C4-2B (cell line): ENCODE measurements around the gene KLHDC8A.

Experiments
- H3K27ac ChIP-seq: fragments of 450-650 bp; 2 replicates; pipeline ENCODE4 v1.5.1; 2017
- CTCF ChIP-seq: fragments of 450-650 bp; conservative IDR thresholded peaks from 2 replicates; pipeline ENCODE4 v1.5.1; 2017; ENCODE audit warnings: mild to moderate bottlenecking
- ZFX ChIP-seq: fragments of 450-650 bp; IDR thresholded peaks from 2 replicates; pipeline ENCODE4 v1.6.1; 2017

The KLHDC8A gene

GRCh38 chr1:205342986-205343385 is 13.7 kb downstream of the KLHDC8A start:
- no peak overlapping the region for H3K27ac ChIP-seq
- no peak for TF ChIP-seq CTCF
- TF ChIP-seq ZFX = no peak

DNA sequence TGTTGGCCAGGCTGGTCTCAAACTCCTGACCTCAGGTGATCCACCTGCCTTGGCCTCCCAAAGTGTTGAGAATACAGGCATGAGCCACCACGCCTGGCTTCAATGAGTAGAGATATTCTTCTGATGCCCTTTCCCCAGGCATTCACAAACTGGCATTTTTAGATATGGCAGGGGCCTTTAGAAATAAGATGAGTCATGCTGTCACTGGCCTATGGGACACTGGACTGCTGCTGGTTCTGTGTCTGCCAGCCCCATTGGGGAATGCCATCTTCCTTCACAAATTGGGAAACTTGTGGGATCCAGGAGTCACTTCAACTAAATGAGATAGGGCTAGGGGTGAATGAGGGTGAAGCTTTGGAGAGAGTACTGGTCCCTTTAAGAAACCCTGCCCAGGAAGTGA is 16.0 kb downstream of the KLHDC8A start:
- no peak overlapping the region for H3K27ac ChIP-seq
- no peak for TF ChIP-seq ZFX
- no peak for TF ChIP-seq CTCF

DNA sequence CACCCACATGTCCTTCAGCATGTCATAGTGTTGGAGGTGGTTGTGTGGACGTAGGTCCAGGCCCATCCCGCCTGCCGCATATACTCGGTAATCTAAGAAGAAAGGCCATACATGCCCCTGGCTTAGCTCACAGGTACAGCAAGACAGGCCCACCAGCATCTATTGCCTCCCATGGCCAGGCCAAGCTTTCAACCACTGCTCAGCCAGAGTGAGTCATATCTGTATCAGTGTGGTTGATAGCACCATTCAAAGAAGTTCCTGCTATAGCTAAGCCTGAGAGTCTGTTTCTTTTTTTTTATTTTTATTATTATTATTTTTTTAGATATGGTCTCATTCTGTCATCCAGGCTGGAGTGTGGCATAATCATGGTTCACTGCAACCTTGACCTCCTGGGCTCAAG is 17.0 kb downstream of the KLHDC8A start:
- no peak overlapping the region for H3K27ac ChIP-seq
- TF ChIP-seq CTCF (no peak), ZFX (no peak)

- H3K27ac ChIP-seq = no peak overlapping the region
- no peak for TF ChIP-seq CTCF
- TF ChIP-seq ZFX = no peak
Measured at GRCh38 chr1:205339197-205339702, 17.5 kb downstream of the KLHDC8A start.

- H3K27ac ChIP-seq = no peak overlapping the region
- no peak for TF ChIP-seq ZFX
- no peak for TF ChIP-seq CTCF
Measured at GRCh38 chr1:205338011-205338410, 18.7 kb downstream of the KLHDC8A start.

DNA sequence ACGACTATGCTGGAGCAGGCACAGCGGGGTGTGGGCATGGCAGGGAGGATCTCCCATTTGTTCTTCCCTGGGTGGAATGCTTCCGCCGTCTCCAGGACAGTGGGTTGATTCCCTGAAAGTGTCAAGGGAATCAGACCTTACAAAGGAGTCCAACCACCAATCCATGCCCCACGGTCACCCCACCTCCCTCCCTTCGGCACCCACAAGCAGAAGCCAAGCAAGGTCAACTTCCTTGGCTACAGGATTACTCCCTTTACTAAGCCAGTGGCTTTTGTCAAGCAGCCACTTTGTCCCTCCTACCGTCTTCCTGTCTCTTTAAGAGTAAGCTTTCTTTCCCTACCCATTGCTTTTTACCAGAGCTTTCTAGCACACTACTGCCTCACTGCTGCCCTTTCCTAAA is 19.2 kb downstream of the KLHDC8A start:
- no peak overlapping the region for H3K27ac ChIP-seq
- TF ChIP-seq CTCF (no peak), ZFX (no peak)

DNA sequence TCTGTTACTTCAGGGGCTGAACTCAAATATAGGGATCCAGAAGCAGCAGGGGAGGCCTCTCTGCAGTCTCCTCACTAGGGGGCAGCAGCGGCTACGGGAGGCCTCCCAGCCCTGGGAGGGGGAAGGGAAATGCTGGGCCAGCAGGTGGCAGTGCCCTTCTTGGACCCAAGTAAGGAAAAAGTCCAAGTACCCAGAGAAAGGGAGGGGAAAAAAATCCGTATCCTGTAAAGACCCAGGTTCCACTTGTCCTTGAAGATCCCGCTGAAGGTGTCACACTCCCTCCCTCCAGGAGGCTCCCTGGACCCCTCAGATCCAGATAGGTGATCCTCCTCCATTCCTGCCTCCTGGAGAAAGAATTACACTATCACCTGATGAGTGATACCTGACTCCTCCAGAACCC is 21.0 kb downstream of the KLHDC8A start:
- H3K27ac ChIP-seq = no peak overlapping the region
- TF ChIP-seq ZFX = no peak
- peak; percentile 100 for TF ChIP-seq CTCF
